ENCODE results near the gene SH3GL2. TPM values are rescaled to one million over a fixed set of nuclear protein-coding genes. Genes with fewer than 3 reads are reported as not detected.

The SH3GL2 gene
- total RNA-seq, 1 experiment from 2014 or later, result not detected

- Histone ChIP-seq H3K36me3 (ENCODE audit: control insufficient read depth, insufficient read depth, low read length) (no peaks in the 10 kb centered on the region), H3K4me1 (ENCODE audit: control insufficient read depth, insufficient read depth, low read length) (no peaks in the 10 kb centered on the region), H3K27ac (ENCODE audit: low read length) (no peak overlapping the region), H3K27me3 (ENCODE audit: control insufficient read depth, insufficient read depth, low read length) (no peaks in the 10 kb centered on the region), H3K4me3 (ENCODE audit: low read depth in 2 of 2, low read length in 2 of 2) (no peak overlapping the region), H3K9me3 (ENCODE audit: control insufficient read depth, insufficient read depth, low read depth, low read length) (no peaks in the 10 kb centered on the region)
- POLR2A ChIA-PET, result interaction anchor here (0.5 kb wide), 1 partner anchor 294 kb away, joined by 3 read pairs; no protein-coding TSS in a partner anchor
- ATAC-seq (no peak), DNase-seq (ENCODE audit: low read depth, low spot score) (peak; percentile 8)
- in situ Hi-C loops (cut with HindIII; ENCODE audit: low pct_unique_long_range_greater_than_20kb, low sequenced_read_pairs), result no loop called here
- BruUV-seq (replicated peaks), result no TSS peak
- intact Hi-C loops (cut with micrococcal nuclease; ENCODE audit: unreplicated experiment), result loop anchor here (2.0 kb wide), 1 partner anchor 402 kb away; no protein-coding TSS in a partner anchor
- no peak for TF ChIP-seq REST (IDR thresholded peaks at IDR 0.05; ENCODE audit: insufficient read depth in 1 of 2, low read depth in 2 of 2, low read length in 1 of 2)
- peak; percentile 49; the same call in 1 of the 2 replicates for TF ChIP-seq CTCF (IDR thresholded peaks at IDR 0.05)
- CTCF ChIA-PET, result interaction anchor here (0.6 to 1.0 kb wide), 3 partner anchors 27 to 403 kb away, joined by 3 to 4 read pairs (median 3); no protein-coding TSS in a partner anchor
Observed at GRCh38 chr9:17810728-17811571, 232.1 kb downstream of the SH3GL2 start.

- no TSS peak for BruUV-seq (replicated peaks)
- no peak overlapping the region for H3K4me3 ChIP-seq (ENCODE audit: low read depth in 2 of 2, low read length in 2 of 2)
- H3K27me3 ChIP-seq (ENCODE audit: control insufficient read depth, insufficient read depth, low read length), result no peaks in the 10 kb centered on the region
- intact Hi-C loops (cut with micrococcal nuclease; ENCODE audit: unreplicated experiment), result no loop called here
- CTCF ChIA-PET, result no interaction called here
- H3K9me3 ChIP-seq (ENCODE audit: control insufficient read depth, insufficient read depth, low read depth, low read length), result no peaks in the 10 kb centered on the region
- in situ Hi-C loops (cut with HindIII; ENCODE audit: low pct_unique_long_range_greater_than_20kb, low sequenced_read_pairs), result no loop called here
- POLR2A ChIA-PET, result no interaction called here
- no peak overlapping the region for H3K27ac ChIP-seq (ENCODE audit: low read length)
- DNase-seq (ENCODE audit: low read depth, low spot score) (no peak), ATAC-seq (no peak)
- TF ChIP-seq CTCF (IDR thresholded peaks at IDR 0.05) (no peak), REST (IDR thresholded peaks at IDR 0.05; ENCODE audit: insufficient read depth in 1 of 2, low read depth in 2 of 2, low read length in 1 of 2) (no peak), POLR2AphosphoS5 (IDR thresholded peaks at IDR 0.05; ENCODE audit: low read depth, low read length) (no peak), TCF7L2 (IDR thresholded peaks at IDR 0.05; ENCODE audit: low read depth, low read length) (no peak), SIN3A (IDR thresholded peaks at IDR 0.05; ENCODE audit: borderline replicate concordance, insufficient read depth, low read depth, low read length) (no peak)
- no peaks in the 10 kb centered on the region for H3K36me3 ChIP-seq (ENCODE audit: control insufficient read depth, insufficient read depth, low read length)
- H3K4me1 ChIP-seq (ENCODE audit: control insufficient read depth, insufficient read depth, low read length), result no peaks in the 10 kb centered on the region
Observed at GRCh38 chr9:17813798-17814197, 234.9 kb downstream of the SH3GL2 start.

All from Panc1 (cell line).